ENCODE results near the gene SEL1L. TPM values are rescaled to one million over a fixed set of nuclear protein-coding genes. Genes with fewer than 3 reads are reported as not detected.

The SEL1L gene
- total RNA-seq, 1 experiment from 2014 or later = 41.4 TPM

DNA sequence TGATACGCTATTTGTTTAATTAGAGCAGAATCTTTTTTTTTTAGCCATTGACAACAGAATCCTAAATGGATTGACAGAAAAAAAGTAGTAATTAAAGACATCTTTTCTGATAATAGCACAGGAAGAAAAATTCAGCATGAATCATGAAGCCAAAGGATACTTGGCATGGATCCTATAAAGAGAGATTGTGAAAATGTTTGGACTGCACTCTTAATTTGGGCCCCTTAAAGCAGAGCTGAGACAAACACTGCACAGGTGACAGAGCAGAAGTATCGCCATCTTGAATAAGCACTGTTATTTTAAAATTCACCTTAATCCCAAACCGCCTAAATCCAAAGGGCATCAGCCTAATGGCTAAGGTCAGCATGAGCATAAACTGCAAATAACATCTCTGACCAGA lies 48.8 kb upstream of the SEL1L start:
- H3K27me3 ChIP-seq (ENCODE audit: insufficient read depth, low read length) = no peaks in the 10 kb centered on the region
- no peaks in the 10 kb centered on the region for H3K9me3 ChIP-seq (ENCODE audit: control insufficient read depth in 1 of 2, insufficient read depth in 1 of 2, low read depth in 1 of 2, low read length in 2 of 2)
- no peak overlapping the region for H3K4me3 ChIP-seq (replicated peaks in 1 of 2; ENCODE audit: low read depth in 1 of 2, low read length in 2 of 2)
- BruUV-seq (replicated peaks) = no TSS peak
- H3K36me3 ChIP-seq (ENCODE audit: control insufficient read depth in 1 of 2, insufficient read depth in 2 of 2, low read length in 2 of 2) = no peaks in the 10 kb centered on the region
- H2AFZ ChIP-seq (ENCODE audit: low read depth, low read length, poor library complexity, severe bottlenecking) = no peak overlapping the region
- RAD21 ChIA-PET (ENCODE audit: low non-redundant PET in 1 of 2, low total read pairs in 2 of 2, uncharacterized antibody in 2 of 2, unreplicated experiment in 2 of 2) = no interaction called here
- DNase-seq (ENCODE audit: low read depth, low spot score) (no peak), ATAC-seq (no peak)
- no peaks in the 10 kb centered on the region for H3K9me2 ChIP-seq (ENCODE audit: insufficient read depth)
- no peaks in the 10 kb centered on the region for H4K20me1 ChIP-seq (ENCODE audit: insufficient read depth)
- no peaks in the 10 kb centered on the region for H3K79me2 ChIP-seq (ENCODE audit: insufficient read depth, low read length)
- H3K4me2 ChIP-seq (ENCODE audit: low read length) = no peak overlapping the region
- H3K4me1 ChIP-seq (ENCODE audit: control insufficient read depth in 1 of 2, insufficient read depth in 2 of 2, low read length in 2 of 2) = no peaks in the 10 kb centered on the region
- H3K27ac ChIP-seq (ENCODE audit: low read depth, low read length) = no peak overlapping the region
- intact Hi-C loops (cut with micrococcal nuclease) = no loop called here
- no peak for TF ChIP-seq FOSL1 (IDR thresholded peaks at IDR 0.05; ENCODE audit: low read depth)
- TF ChIP-seq, protein P1, sequence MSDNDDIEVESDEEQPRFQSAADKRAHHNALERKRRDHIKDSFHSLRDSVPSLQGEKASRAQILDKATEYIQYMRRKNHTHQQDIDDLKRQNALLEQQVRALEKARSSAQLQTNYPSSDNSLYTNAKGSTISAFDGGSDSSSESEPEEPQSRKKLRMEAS (IDR thresholded peaks at IDR 0.05) = no peak
- TF ChIP-seq POLR2AphosphoS5 (IDR thresholded peaks at IDR 0.05; ENCODE audit: low read depth, low read length) = no peak
- no peak for TF ChIP-seq ZFX (IDR thresholded peaks at IDR 0.05)
- no peak for TF ChIP-seq EZH2phosphoT487 (IDR thresholded peaks at IDR 0.05; ENCODE audit: borderline replicate concordance)
- no peak for TF ChIP-seq CEBPB (IDR thresholded peaks at IDR 0.05; ENCODE audit: low read depth)
- TF ChIP-seq SRF (IDR thresholded peaks at IDR 0.05; ENCODE audit: low read depth) = no peak
- TF ChIP-seq EZH2 (IDR thresholded peaks at IDR 0.05) = no peak
- TF ChIP-seq EGR1 (IDR thresholded peaks at IDR 0.05; ENCODE audit: low read depth) = no peak
- no peak for TF ChIP-seq JUND (IDR thresholded peaks at IDR 0.05)
- TF ChIP-seq CBX3 (IDR thresholded peaks at IDR 0.05; ENCODE audit: low read depth) = no peak
- no peak for TF ChIP-seq ATF3 (IDR thresholded peaks at IDR 0.05)
- no peak for TF ChIP-seq ELF1 (IDR thresholded peaks at IDR 0.05; ENCODE audit: borderline replicate concordance, low read depth)
- TF ChIP-seq, protein P2, sequence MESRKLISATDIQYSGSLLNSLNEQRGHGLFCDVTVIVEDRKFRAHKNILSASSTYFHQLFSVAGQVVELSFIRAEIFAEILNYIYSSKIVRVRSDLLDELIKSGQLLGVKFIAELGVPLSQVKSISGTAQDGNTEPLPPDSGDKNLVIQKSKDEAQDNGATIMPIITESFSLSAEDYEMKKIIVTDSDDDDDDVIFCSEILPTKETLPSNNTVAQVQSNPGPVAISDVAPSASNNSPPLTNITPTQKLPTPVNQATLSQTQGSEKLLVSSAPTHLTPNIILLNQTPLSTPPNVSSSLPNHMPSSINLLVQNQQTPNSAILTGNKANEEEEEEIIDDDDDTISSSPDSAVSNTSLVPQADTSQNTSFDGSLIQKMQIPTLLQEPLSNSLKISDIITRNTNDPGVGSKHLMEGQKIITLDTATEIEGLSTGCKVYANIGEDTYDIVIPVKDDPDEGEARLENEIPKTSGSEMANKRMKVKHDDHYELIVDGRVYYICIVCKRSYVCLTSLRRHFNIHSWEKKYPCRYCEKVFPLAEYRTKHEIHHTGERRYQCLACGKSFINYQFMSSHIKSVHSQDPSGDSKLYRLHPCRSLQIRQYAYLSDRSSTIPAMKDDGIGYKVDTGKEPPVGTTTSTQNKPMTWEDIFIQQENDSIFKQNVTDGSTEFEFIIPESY (IDR thresholded peaks at IDR 0.05; ENCODE audit: extremely low read depth, insufficient replicate concordance, low read length) = no peak
- CTCF ChIA-PET = no interaction called here
- H3K9ac ChIP-seq (ENCODE audit: low read length) = no peak overlapping the region
- POLR2A ChIA-PET = no interaction called here
